Kidney (tissue), 14 donors: ENCODE data around the gene TICRR. TPM values are rescaled to one million over a fixed set of nuclear protein-coding genes. Genes with fewer than 3 reads are reported as not detected.

Experiments
- DNase-seq, 5 donors: peaks; one replicate each; pipeline ENCODE4 v3.0.0-alpha.2; 2013 to 2020
- FAIRE-seq: peaks from 2 replicates; lab custom pipeline; 2012; peaks lifted over from hg19 to GRCh38; lab: Jason Lieb, UNC
- H3K27ac ChIP-seq, 2 donors: one replicate each; pipeline ENCODE4 v1.7.0; 2013; ENCODE audit warnings: low read depth in 2 of 2, low read length in 2 of 2, inconsistent platforms in 1 of 2
- H3K27me3 ChIP-seq: one replicate; pipeline ENCODE4 v1.7.1; 2013; ENCODE audit warnings: low read length, inconsistent platforms; ENCODE audit not compliant: control insufficient read depth, insufficient read depth
- H3K36me3 ChIP-seq, 3 donors: one replicate each; pipeline versions ENCODE4 v1.7.0 to v1.7.1; 2013; ENCODE audit warnings: low read length in 3 of 3, control low read depth in 1 of 3, inconsistent platforms in 1 of 3; ENCODE audit not compliant: insufficient read depth in 3 of 3, control insufficient read depth in 2 of 3
- H3K4me1 ChIP-seq, 3 donors: one replicate each; pipeline versions ENCODE4 v1.7.0 to v1.7.1; 2013; ENCODE audit warnings: low read length in 3 of 3, inconsistent platforms in 1 of 3, low read depth in 1 of 3; ENCODE audit not compliant: control insufficient read depth in 2 of 3, insufficient read depth in 2 of 3
- H3K4me3 ChIP-seq, 3 donors: one replicate each; pipeline versions ENCODE4 v1.7.0 to v1.8.1; 2013; ENCODE audit warnings: low read length in 3 of 3, control low read depth in 1 of 3, inconsistent platforms in 1 of 3
- H3K9ac ChIP-seq, 3 donors: one replicate each; pipeline versions ENCODE4 v1.7.0 to v1.7.1; 2013; ENCODE audit warnings: low read length in 3 of 3, control low read depth in 1 of 3, inconsistent platforms in 1 of 3
- H3K9me3 ChIP-seq, 3 donors: one replicate each; pipeline versions ENCODE4 v1.7.0 to v1.7.1; 2013; ENCODE audit warnings: low read length in 3 of 3, control low read depth in 1 of 3, inconsistent platforms in 1 of 3; ENCODE audit not compliant: control insufficient read depth in 2 of 3, insufficient read depth in 1 of 3
- CTCF ChIP-seq: IDR thresholded peaks from 3 replicates; pipeline ENCODE4 v1.5.1; 2012; ENCODE audit warnings: mild to moderate bottlenecking, moderate library complexity, borderline replicate concordance; ENCODE audit not compliant: insufficient read depth; ENCODE audit errors: extremely low read depth
- intact Hi-C: fragments of 100-400 bp; cut with DNase I; formaldehyde crosslinking; loops from one replicate; pipeline ENCODE4 v1.11.1; 2022
- polyA plus RNA-seq: library from polyadenylated mRNA; stranded (reverse); fragments of 350-450 nt; fragmentation: Illumina TruSeq; extraction: RNeasy Lipid Tissue Mini Kit (QIAGEN cat#74804); gene quantifications from one replicate; pipeline ENCODE4 v1.2.3, GENCODE V29; 2014; ENCODE audit warnings: low read depth, low replicate concordance; ENCODE audit not compliant: insufficient read depth
- total RNA-seq: library from RNA; stranded (reverse); fragmentation: NEBNext Ultra II Directional; extraction: Animal tissue kit (Norgen Biotek cat#: 25700); gene quantifications from one replicate; pipeline ENCODE4 v1.2.1, GENCODE V29; 2021
- donor health status: control.
- donor health status: control.
- donor health status: control.
- donor health status: control.
- donor health status: control.
- donor health status: DM: yes; HTN: yes; CAD: no.
- donor health status: Normal renal cell carcinoma (clear cell type).

TICRR gene
- total and polyA plus RNA-seq, 2 donors from 2014 or later, result 0.25 TPM; not detected in 1

- intact Hi-C loops, result no loop called here
- Histone ChIP-seq H3K9ac (no peak overlapping the region), H3K4me3 (no peak overlapping the region), H3K4me1 (peaks cover 0 to 2% (median 0%) of the 10 kb centered on the region in 3 donors), H3K27ac (no peak overlapping the region), H3K9me3 (no peaks in the 10 kb centered on the region), H3K36me3 (peaks cover 0 to 2% (median 0%) of the 10 kb centered on the region in 3 donors), H3K27me3 (no peaks in the 10 kb centered on the region)
- no peak for TF ChIP-seq CTCF
- DNase-seq (no peak), FAIRE-seq (no peak)
Measured at GRCh38 chr15:89645680-89646079, 70.4 kb downstream of the TICRR start.

- intact Hi-C loops, result no loop called here
Measured at GRCh38 chr15:89646416-89647141, 71.3 kb downstream of the TICRR start.

GRCh38 chr15:89647191-89647851, 72.1 kb downstream of the TICRR start:
- no peak overlapping the region for H3K9ac ChIP-seq
- peak overlapping the region in 1 of 3 donors; percentile 37 for H3K4me3 ChIP-seq
- H3K27ac ChIP-seq, result no peak overlapping the region
- peaks cover 0 to 2% (median 0%) of the 10 kb centered on the region in 3 donors for H3K36me3 ChIP-seq
- intact Hi-C loops, result no loop called here
- peaks cover 0 to 2% (median 0%) of the 10 kb centered on the region in 3 donors for H3K4me1 ChIP-seq
- peak; percentile 70 for TF ChIP-seq CTCF
- peak; percentile 71 to 87 (median 79) for DNase-seq
- no peaks in the 10 kb centered on the region for H3K9me3 ChIP-seq
- no peaks in the 10 kb centered on the region for H3K27me3 ChIP-seq
- FAIRE-seq, result no peak

More at GRCh38 chr15:89646416-89647141, 71.3 kb downstream of the TICRR start:
- H3K36me3 ChIP-seq, result peaks cover 0 to 2% (median 0%) of the 10 kb centered on the region in 3 donors
- no peaks in the 10 kb centered on the region for H3K9me3 ChIP-seq
- no peak for TF ChIP-seq CTCF
- FAIRE-seq, result no peak
- peaks cover 0 to 2% (median 0%) of the 10 kb centered on the region in 3 donors for H3K4me1 ChIP-seq
- no peak overlapping the region for H3K4me3 ChIP-seq
- no peak overlapping the region for H3K27ac ChIP-seq
- DNase-seq, result peak in 1 of 5 donors; percentile 53
- H3K27me3 ChIP-seq, result no peaks in the 10 kb centered on the region
- no peak overlapping the region for H3K9ac ChIP-seq
